ENCODE data around the gene ANKAR. TPM values are rescaled to one million over a fixed set of nuclear protein-coding genes. Genes with fewer than 3 reads are reported as not detected.

ANKAR gene
- total RNA-seq, 4 donors from 2014 or later, result 0.95 to 11.0 (median 5.3) TPM

GRCh38 chr2:189723192-189723591 is 48.7 kb downstream of the ANKAR start:
- no peak overlapping the region for H3K27ac ChIP-seq
- no peaks in the 10 kb centered on the region for H3K27me3 ChIP-seq
- no peaks in the 10 kb centered on the region for H3K4me1 ChIP-seq
- no peaks in the 10 kb centered on the region for H3K9me3 ChIP-seq
- TF ChIP-seq CTCF (IDR thresholded peaks at IDR 0.05) (no peak), POLR2AphosphoS5 (IDR thresholded peaks at IDR 0.05) (no peak), EP300 (IDR thresholded peaks at IDR 0.05) (no peak), POLR2A (IDR thresholded peaks at IDR 0.05) (no peak)
- no peak for DNase-seq (ENCODE audit: low spot score in 2 of 2)
- peaks cover 2% of the 10 kb centered on the region for H3K36me3 ChIP-seq
- H3K4me3 ChIP-seq, result no peak overlapping the region

Other genes with a start within 250 kb of the ANKAR start
- gene WDR75, start 233.2 kb upstream of the ANKAR start, total RNA-seq, result 100 to 1,000 TPM in 1 of 4 donors, 10 to 100 TPM in 3; 24.2 to 130 (median 41.1) TPM
- 10 to 100 TPM; 17.2 to 33.6 (median 19.6) TPM for gene SLC40A1, start 93.9 kb upstream of the ANKAR start, total RNA-seq
- gene ASNSD1, start 13.2 kb upstream of the ANKAR start, total RNA-seq, result 10 to 100 TPM; 27.9 to 34.8 (median 31.7) TPM
- 10 to 100 TPM in 1 of 4 donors, 1 to 10 TPM in 3; 3.1 to 14.3 (median 8.9) TPM for gene OSGEPL1, start 88.1 kb downstream of the ANKAR start, total RNA-seq
- 100 to 1,000 TPM in 1 of 4 donors, 10 to 100 TPM in 3; 39.2 to 190 (median 74.8) TPM for gene ORMDL1, start 109.7 kb downstream of the ANKAR start, total RNA-seq
- 10 to 100 TPM in 2 of 4 donors, 1 to 10 TPM in 2; 5.7 to 15.7 (median 11.0) TPM for gene PMS1, start 109.8 kb downstream of the ANKAR start, total RNA-seq

Data from suprapubic skin (tissue), 4 donors.